ENCODE measurements around the gene OXCT2. TPM values are rescaled to one million over a fixed set of nuclear protein-coding genes. Genes with fewer than 3 reads are reported as not detected.
"Not testable (repeated sequence)": the region's sequence is repeated elsewhere in the genome, so short reads cannot be mapped to it uniquely, and the experiment has no call there.

Gene OXCT2
- total RNA-seq (2014; rRNA removed; shearing (Covaris generic)), result 3.4 and 4.6 TPM in 2 replicates

- DNase-seq (ENCODE audit: low spot score), result not testable (repeated sequence)
These were observed at the start of gene OXCT2 for GRCh38 chr1:39771022-39771532. TSS of gene OXCT2 (minus strand) at chr1:39771348. CDS start at chr1:39771255, 93 bp downstream.

DNA sequence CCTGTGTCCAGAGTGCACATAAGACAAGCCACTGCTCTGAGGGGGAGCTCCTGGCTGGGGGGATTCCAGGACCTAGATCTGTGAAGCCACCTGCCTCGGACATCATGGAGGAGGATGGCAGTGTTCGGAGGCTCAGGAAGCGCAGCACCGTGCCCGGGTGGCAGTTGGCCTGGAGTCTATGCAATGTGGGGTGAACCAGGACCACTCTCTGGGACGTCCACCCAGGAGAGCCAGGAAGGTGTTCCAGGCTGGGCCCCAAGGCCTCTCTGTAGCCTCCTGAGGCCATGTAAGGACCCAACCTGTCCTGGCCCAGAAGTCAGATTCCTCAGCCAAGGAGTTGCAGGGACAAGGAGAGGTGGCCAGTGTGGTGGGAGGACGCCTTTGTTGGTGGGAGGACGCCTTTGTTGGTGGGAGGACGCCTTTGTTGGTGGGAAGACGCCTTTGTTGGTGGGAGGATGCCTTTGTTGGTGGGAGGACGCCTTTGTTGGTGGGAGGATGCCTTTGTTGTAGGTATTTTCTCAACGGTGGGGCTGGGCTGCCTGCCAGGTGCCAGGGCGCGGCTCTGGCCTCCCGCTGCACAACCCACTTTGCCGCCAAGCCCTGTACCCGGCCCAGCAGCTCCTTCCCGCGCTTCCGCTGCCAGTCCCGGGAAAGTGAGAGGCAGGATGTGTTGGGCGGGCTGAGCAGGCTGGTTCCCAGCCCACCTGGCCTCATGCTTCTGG lies 48.1 kb upstream of the OXCT2 start:
- DNase-seq (ENCODE audit: low spot score), result peak; percentile 44

DNA sequence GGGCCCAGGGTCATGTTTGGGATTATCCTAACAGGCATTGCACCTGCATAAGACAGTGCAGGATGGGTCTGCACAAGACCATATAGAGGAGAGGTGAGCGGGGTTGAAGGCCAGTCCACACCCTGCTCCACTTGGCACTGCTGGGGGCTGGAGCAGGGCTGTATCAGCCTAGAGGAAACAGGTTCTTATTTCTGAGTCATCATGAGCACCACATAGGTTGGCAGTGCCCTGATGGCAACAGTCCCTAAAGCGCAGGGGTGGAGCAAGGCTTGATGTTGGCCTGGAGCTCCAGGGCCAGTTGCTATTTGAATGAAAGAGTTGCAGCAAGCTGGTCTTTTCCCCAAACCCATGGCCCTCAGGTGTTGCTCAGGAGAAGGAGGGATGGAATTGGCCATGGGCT lies 47.3 kb upstream of the OXCT2 start:
- peak; percentile 69 for DNase-seq (ENCODE audit: low spot score)

DNA sequence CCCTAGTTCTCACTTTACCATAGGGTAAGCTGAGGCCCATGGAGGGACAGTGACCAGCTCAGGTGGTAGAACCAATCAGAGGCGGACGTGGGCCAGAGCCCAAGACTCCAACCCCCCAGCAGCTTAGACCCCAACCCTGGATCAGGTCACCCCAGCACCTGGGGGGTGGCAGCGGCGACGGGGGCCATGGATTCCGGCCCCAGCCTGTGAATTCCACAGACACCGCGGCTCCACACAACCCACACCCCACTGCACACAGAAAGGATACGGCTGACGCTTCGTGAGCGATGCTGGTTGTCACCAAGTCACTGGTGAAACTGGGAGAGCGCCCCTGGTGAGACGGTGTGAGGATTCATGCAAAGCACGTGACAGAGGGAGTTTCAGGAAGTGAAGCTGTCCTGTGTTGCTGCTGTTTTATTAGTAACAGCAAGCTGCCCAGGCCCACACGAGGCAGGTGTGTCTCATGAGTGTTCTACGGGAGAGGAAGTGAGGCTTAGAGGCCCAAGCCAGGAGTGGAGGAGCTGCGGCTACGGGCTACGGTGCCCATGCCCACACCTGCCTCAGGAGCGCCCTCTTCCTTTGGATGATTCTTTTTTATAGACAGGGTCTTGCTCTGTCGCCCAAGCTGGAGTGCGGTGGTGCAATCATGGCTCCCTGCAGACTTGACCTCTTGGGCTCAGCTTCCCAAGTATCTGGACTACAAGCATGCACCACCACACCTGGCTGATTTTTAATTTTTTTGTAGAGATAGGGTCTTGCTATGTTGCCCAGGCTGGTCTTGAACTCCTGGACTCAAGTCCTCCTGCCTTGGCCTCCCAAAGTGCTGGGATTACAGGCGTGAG lies 46.2 kb upstream of the OXCT2 start:
- peak; percentile 86 for DNase-seq (ENCODE audit: low spot score)

GRCh38 chr1:39816415-39817090 lies 45.4 kb upstream of the OXCT2 start:
- peak; percentile 79 for DNase-seq (ENCODE audit: low spot score)

DNA sequence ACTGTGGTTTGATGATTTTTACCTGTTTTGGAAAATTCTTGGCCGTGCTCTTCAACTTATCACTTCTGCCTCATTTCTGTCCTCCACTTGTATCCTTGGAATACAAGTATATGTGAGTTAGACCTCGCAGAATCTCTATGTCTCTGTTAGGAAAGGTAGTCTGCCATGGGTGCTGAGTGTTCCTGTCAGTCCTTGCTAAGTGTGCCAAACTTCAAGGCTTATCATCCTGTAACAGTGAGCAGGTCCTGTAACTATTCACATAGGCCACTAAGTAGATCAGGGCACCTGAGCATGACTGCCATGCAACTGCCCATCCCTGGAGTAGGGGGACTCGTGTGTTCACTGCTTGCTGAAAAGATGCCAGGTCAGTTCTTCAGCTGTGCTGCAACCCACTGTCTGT lies 41.8 kb upstream of the OXCT2 start:
- DNase-seq (ENCODE audit: low spot score), result no peak

DNA sequence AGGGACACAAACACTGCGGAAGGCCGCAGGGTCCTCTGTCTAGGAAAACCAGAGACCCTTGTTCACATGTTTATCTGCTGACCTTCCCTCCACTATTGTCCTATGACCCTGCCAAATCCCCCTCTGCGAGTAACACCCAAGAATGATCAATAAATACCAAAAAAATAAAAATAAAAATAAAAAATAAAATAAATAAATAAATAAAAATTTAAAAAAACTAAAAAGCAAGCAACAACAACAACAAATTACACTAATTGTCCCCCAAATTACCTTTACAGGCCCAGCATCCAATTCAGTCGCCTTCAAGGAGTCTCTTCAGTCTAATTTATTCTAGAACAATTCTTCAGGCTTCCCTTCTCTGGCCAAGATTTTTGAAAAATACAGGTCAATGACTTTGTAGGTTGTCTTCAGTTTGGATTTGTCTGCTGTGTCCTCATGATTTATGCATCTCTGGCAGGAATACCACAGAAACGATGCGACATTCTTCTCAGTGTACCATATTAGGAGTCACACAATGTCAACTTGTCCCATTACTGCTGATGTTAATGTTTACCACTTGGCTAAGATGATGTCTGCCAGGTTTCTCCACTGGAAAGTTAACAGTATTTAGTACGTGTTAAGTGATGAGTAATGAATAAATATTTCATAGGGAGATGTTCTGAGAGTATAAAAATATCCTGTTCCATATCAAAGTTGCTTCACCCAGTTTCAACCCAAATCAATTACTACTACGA lies 37.8 kb upstream of the OXCT2 start:
- DNase-seq (ENCODE audit: low spot score), result no peak

- no peak for DNase-seq (ENCODE audit: low spot score)
These were observed 34.2 kb upstream of the OXCT2 start for GRCh38 chr1:39805385-39805784.

- no peak for DNase-seq (ENCODE audit: low spot score)
These were observed 31.5 kb upstream of the OXCT2 start for GRCh38 chr1:39802496-39803260.

- DNase-seq (ENCODE audit: low spot score), result no peak
These were observed 29.3 kb upstream of the OXCT2 start for GRCh38 chr1:39800471-39800835.

DNA sequence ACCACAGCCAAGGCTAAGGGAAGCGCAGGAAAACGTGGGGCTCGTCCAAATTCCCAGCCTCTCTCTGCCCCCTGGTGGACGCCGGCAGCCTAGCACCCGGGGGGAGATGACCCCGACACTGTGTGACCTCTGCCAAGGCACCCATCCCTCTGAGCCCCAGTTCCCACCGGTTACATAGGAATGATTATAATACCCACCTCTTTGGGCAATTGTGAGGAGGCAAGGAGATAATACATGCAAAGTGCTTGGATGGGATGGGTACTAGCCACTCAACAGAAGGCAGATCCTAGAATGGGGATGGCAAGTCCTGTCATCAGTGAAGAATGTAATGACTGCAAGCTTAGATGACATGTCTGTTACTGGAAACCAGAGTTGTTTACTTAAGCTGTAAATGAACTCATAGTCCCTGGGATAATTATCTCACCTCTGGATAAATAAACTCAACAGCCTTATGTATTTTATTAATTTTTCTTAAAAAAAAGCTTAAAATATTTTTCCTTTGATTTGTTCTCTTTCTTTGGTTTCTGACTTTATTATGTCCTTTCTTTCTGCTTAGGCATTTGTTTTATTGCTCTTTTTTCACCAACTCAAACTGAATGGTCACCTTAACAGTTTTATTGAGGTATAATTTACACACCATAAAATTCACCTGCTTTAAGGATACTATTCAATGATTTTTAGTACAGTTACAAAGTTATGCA lies 28.8 kb upstream of the OXCT2 start:
- DNase-seq (ENCODE audit: low spot score), result peak; percentile 81

- DNase-seq (ENCODE audit: low spot score), result peak; percentile 95
These were observed 28.0 kb upstream of the OXCT2 start for GRCh38 chr1:39798859-39799769.

DNA sequence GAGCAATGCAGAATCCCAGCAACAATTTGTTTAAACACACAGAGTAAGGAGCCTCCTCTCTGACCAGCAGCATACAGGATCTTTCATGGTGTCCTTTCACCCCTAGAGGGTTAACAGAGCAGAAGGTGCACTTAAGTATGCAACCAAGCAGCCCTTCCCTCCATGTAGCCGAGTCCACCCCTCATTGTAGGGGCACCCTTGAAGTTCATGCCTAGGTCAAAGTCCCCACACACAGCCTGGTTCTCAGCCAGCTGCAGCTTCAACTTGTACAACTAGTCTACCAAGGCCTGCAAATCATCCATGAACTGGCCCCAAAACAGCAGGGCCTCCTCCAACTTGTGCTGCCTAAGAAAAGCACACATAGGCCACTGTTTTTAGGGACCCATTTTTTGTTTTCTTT lies 24.5 kb upstream of the OXCT2 start:
- DNase-seq (ENCODE audit: low spot score), result no peak

GRCh38 chr1:39791838-39792237 lies 20.7 kb upstream of the OXCT2 start:
- DNase-seq (ENCODE audit: low spot score), result no peak

DNA sequence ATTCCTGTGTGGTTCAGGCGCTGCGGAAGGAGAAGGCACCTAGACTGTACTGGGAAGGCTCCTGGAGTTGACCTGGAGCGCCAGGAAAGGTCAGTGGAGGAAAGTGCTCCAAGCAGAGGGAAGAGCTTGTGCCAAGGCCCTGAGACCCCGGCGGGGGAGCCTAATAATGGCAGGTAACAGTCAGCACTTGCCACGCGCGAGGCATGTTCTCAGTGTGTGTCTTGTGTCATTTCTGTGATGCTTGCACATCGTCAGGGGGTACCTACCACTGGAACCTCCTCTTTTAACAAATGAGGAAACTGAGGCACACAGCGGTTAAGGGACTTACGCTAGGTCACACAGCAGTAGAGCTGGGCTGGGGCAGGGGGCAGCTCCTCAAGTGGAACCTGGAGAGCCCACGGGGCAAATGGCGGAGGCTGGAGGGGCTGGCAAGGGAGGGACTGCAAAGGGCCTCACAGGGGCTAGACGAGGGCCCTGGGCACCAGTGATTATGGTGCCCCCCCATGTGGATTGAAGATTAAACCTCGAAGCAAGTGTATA lies 18.5 kb upstream of the OXCT2 start:
- DNase-seq (ENCODE audit: low spot score), result no peak

GRCh38 chr1:39788758-39789570 lies 17.8 kb upstream of the OXCT2 start, which contains the start of gene BMP8B:
TSS of gene BMP8B (minus strand) at chr1:39788865. CDS start at chr1:39788485, 380 bp downstream.
- DNase-seq (ENCODE audit: low spot score), result peak; percentile 69

DNA sequence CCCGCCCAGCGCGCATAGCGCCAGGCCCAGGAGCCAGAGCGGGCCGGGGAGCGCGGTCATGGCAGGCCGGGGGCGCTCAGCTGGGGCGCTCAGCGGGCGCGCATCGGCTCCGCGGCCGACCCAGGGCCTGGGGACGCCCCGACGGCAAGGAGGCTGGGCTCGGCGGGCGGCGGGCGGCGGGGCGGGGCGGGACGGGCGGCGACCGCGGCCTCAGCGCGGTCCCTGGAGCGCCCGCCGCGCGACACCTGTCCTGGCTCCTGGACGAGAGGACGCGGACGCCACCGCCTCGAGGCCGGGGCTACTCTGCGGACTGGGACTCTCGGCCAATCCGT lies 17.2 kb upstream of the OXCT2 start:
- DNase-seq (ENCODE audit: low spot score), result no peak

GRCh38 chr1:39787964-39788363 lies 16.8 kb upstream of the OXCT2 start:
- DNase-seq (ENCODE audit: low spot score), result not testable (repeated sequence)

Data from HT-29 (cell line).